Endothelial cell of umbilical vein (primary cell): ENCODE data around the gene GUCA1A. TPM values are rescaled to one million over a fixed set of nuclear protein-coding genes. Genes with fewer than 3 reads are reported as not detected.

ENCODE experiments used
- BruUV-seq: library from RNA; stranded (reverse); fragments of 400-500 nt; replicated peaks from 2 replicates; lab custom pipeline; 2021; lab: Mats Ljungman, UMichigan
- CTCF ChIA-PET: fragments of 300-600, 350-600 bp; sonication (Branson Sonifier 250); formaldehyde crosslinking; loops from one replicate; lab custom pipeline; 2021; ENCODE audit warnings: antibody characterized with exemption, inconsistent platforms; lab: Charles Lee
- POLR2A ChIA-PET: fragments of 300-600, 350-600 bp; sonication (Branson Sonifier 250); formaldehyde crosslinking; loops from one replicate; lab custom pipeline; 2021; ENCODE audit warnings: antibody characterized with exemption, inconsistent platforms; lab: Charles Lee
- DNase-seq: peaks from one replicate; pipeline ENCODE4 v3.0.0-alpha.2; 2011; ENCODE audit warnings: low read depth, low spot score
- FAIRE-seq: peaks from 2 replicates; lab custom pipeline; 2011; peaks lifted over from hg19 to GRCh38; lab: Jason Lieb, UNC
- H2AFZ ChIP-seq: 2 replicates; pipeline ENCODE4 v1.6.0; 2012; ENCODE audit warnings: low read depth, low read length, control low read depth, inconsistent platforms
- H3K27ac ChIP-seq: 2 replicates; pipeline ENCODE4 v1.5.1; 2011; ENCODE audit warnings: low read depth, mild to moderate bottlenecking, control low read depth, low read length, moderate library complexity; ENCODE audit not compliant: insufficient read depth
- H3K27me3 ChIP-seq, 2 experiments: 2 replicates each; pipeline versions ENCODE4 v1.6.0 to v1.6.1; 2011; ENCODE audit warnings: low read length in 2 of 2, mixed read lengths in 1 of 2; ENCODE audit not compliant: control insufficient read depth in 2 of 2, insufficient read depth in 2 of 2
- H3K36me3 ChIP-seq, 2 experiments: 2 replicates in 1 of 2; 3 replicates in 1 of 2; pipeline ENCODE4 v1.5.1; 2011; ENCODE audit warnings: low read length in 2 of 2, mild to moderate bottlenecking in 1 of 2, moderate library complexity in 1 of 2; ENCODE audit not compliant: control insufficient read depth in 2 of 2, insufficient read depth in 2 of 2; ENCODE audit errors: extremely low read depth in 1 of 2
- H3K4me1 ChIP-seq: 3 replicates; pipeline ENCODE4 v1.5.1; 2011; ENCODE audit warnings: mild to moderate bottlenecking, low read length; ENCODE audit not compliant: control insufficient read depth, insufficient read depth; ENCODE audit errors: extremely low read depth
- H3K4me2 ChIP-seq: 2 replicates; pipeline ENCODE4 v1.6.1; 2011; ENCODE audit warnings: low read length, control low read depth, mixed read lengths; ENCODE audit not compliant: insufficient read depth
- H3K4me3 ChIP-seq, 3 experiments: fragments of 200-600 bp in 1 of 3; sonication (generic), shearing (Covaris generic) in 1 of 3; replicated peaks in 1 of 3; 2 replicates each; pipeline ENCODE4 v1.5.1; 2011 to 2016; ENCODE audit warnings: control low read depth in 3 of 3, low read length in 3 of 3, mild to moderate bottlenecking in 2 of 3, inconsistent platforms in 1 of 3, low read depth in 1 of 3, moderate library complexity in 1 of 3; ENCODE audit not compliant: insufficient read depth in 1 of 3
- H3K79me2 ChIP-seq: 2 replicates; pipeline ENCODE4 v1.6.0; 2012; ENCODE audit warnings: low read length, inconsistent platforms; ENCODE audit not compliant: control insufficient read depth, insufficient read depth
- H3K9ac ChIP-seq: replicated peaks from 2 replicates; pipeline ENCODE3; 2011; ENCODE audit warnings: low read length, control low read depth; ENCODE audit not compliant: insufficient read depth; ENCODE audit errors: extremely low read depth
- H3K9me1 ChIP-seq: replicated peaks from 3 replicates; pipeline ENCODE4 v1.6.0; 2011; ENCODE audit warnings: mild to moderate bottlenecking, low read length; ENCODE audit not compliant: control insufficient read depth, insufficient read depth; ENCODE audit errors: extremely low read depth
- H3K9me3 ChIP-seq: replicated peaks from 2 replicates; pipeline ENCODE4 v1.5.1; 2012; ENCODE audit warnings: low read length, inconsistent platforms; ENCODE audit not compliant: control insufficient read depth, insufficient read depth
- H4K20me1 ChIP-seq: replicated peaks from 2 replicates; pipeline ENCODE3; 2011; ENCODE audit warnings: mild to moderate bottlenecking, low read length; ENCODE audit not compliant: control insufficient read depth, insufficient read depth; ENCODE audit errors: extremely low read depth
- CTCF ChIP-seq, 2 donors: IDR thresholded peaks; 1 replicate in 1 of 2; 2 replicates in 1 of 2; pipeline ENCODE4 v1.5.1; 2011; ENCODE audit warnings: low read length in 2 of 2, mild to moderate bottlenecking in 2 of 2, moderate library complexity in 2 of 2, control low read depth in 1 of 2, inconsistent platforms in 1 of 2, low read depth in 1 of 2; ENCODE audit not compliant: insufficient read depth in 1 of 2; ENCODE audit errors: extremely low read depth in 1 of 2
- EZH2 ChIP-seq: IDR thresholded peaks from 2 replicates; pipeline ENCODE4 v1.6.1; 2012; ENCODE audit warnings: borderline replicate concordance, low read depth, mild to moderate bottlenecking, moderate library complexity, low read length, inconsistent platforms; ENCODE audit not compliant: severe bottlenecking
- GATA2 ChIP-seq: IDR thresholded peaks from 2 replicates; pipeline ENCODE4 v1.7.0; 2011; ENCODE audit warnings: low read depth, mild to moderate bottlenecking, moderate library complexity, mixed read lengths, low read length; ENCODE audit not compliant: insufficient read length, insufficient read depth
- JUN ChIP-seq: IDR thresholded peaks from 2 replicates; pipeline ENCODE4 v1.6.1; 2011; ENCODE audit warnings: borderline replicate concordance, low read depth; ENCODE audit not compliant: insufficient read length, insufficient read depth
- MAX ChIP-seq: IDR thresholded peaks from 2 replicates; pipeline ENCODE4 v1.6.1; 2011; ENCODE audit not compliant: insufficient read depth, insufficient read length
- POLR2A ChIP-seq: IDR thresholded peaks from 2 replicates; pipeline ENCODE4 v1.6.1; 2012; ENCODE audit warnings: low read depth, mild to moderate bottlenecking, control low read depth, low read length
- POLR2AphosphoS5 ChIP-seq: IDR thresholded peaks from 2 replicates; pipeline ENCODE4 v1.6.1; 2012; ENCODE audit warnings: low read depth, mild to moderate bottlenecking, control low read depth, low read length, moderate library complexity; ENCODE audit not compliant: insufficient read depth
- dilution Hi-C: fragments of 300-500 bp; cut with MboI; formaldehyde crosslinking; loops from one replicate; pipeline ENCODE4 v1.15.0; 2019; ENCODE audit warnings: low sequenced_read_pairs; ENCODE audit not compliant: extremely low pct_ligation_motif_present
- intact Hi-C: fragments of 100-400 bp; cut with micrococcal nuclease; formaldehyde crosslinking; loops from one replicate; pipeline ENCODE4 v1.10.0; 2022
- polyA plus RNA-seq, 4 experiments: library from polyadenylated mRNA; depleted of rRNA in 3 of 4; stranded (reverse) in 3 of 4; unstranded in 1 of 4; fragments of >200 nt; gene quantifications; 2 replicates each; pipeline versions ENCODE4 v1.2.1 to v1.2.3, GENCODE V29; 2011 to 2012; ENCODE audit warnings: missing spikeins in 1 of 4
- total RNA-seq: library from RNA; stranded (reverse); gene quantifications from 2 replicates; pipeline ENCODE4 v1.2.3, GENCODE V29; 2021

The GUCA1A gene
- total and polyA plus RNA-seq, 2 donors (not counting 3 experiments of a cell fraction or from before 2014, with no cell fraction given): 0.04 to 0.22 TPM

- POLR2A ChIA-PET: no interaction called here
- Histone ChIP-seq H3K27ac (no peak overlapping the region), H3K4me1 (peaks cover under 1% of the 10 kb centered on the region), H3K9me3 (no peaks in the 10 kb centered on the region), H4K20me1 (no peaks in the 10 kb centered on the region), H3K27me3 (no peaks in the 10 kb centered on the region), H3K36me3 (peaks cover 4 to 7% of the 10 kb centered on the region in 2 experiments), H3K79me2 (no peaks in the 10 kb centered on the region), H3K4me3 (no peak overlapping the region), H3K9me1 (no peaks in the 10 kb centered on the region), H3K9ac (no peak overlapping the region), H2AFZ (no peak overlapping the region), H3K4me2 (no peak overlapping the region)
- FAIRE-seq (no peak), DNase-seq (no peak)
- intact Hi-C loops (no loop called here), dilution Hi-C loops (no loop called here)
- TF ChIP-seq POLR2AphosphoS5 (no peak), POLR2A (no peak), GATA2 (no peak), CTCF (IDR thresholded peaks at IDR 0.05; ENCODE audit: extremely low read depth in 1 of 2, insufficient read depth in 1 of 2, low read depth in 1 of 2, low read length in 2 of 2) (no peak), JUN (no peak), MAX (no peak), EZH2 (no peak)
- BruUV-seq: no TSS peak
- CTCF ChIA-PET: interaction anchor here (1.9 to 4.7 kb wide), 2 partner anchors 12 to 344 kb away, joined by 6 to 22 read pairs; no protein-coding TSS in a partner anchor
These were observed 30.0 kb downstream of the GUCA1A start for GRCh38 chr6:42203183-42203582.
